DOHH2 (cell line): Measurements from ENCODE around the gene DLK1.

Experiments
- H3F3A ChIP-seq: fragments of 200-600 bp; sonication (generic), shearing (Covaris generic); 2 replicates; pipeline ENCODE4 v1.6.0; 2016; ENCODE audit warnings: antibody characterized with exemption, mild to moderate bottlenecking; ENCODE audit not compliant: control insufficient read depth, insufficient read depth
- H3K27ac ChIP-seq: fragments of 200-600 bp; sonication (generic); 2 replicates; pipeline ENCODE4 v1.5.1; 2014; ENCODE audit warnings: low read depth, mild to moderate bottlenecking, low read length, moderate library complexity
- H3K27me3 ChIP-seq: fragments of 200-600 bp; sonication (generic); 2 replicates; pipeline ENCODE4 v1.6.1; 2014; ENCODE audit warnings: mild to moderate bottlenecking, low read length, mixed read lengths; ENCODE audit not compliant: control insufficient read depth
- H3K36me3 ChIP-seq: fragments of 200-600 bp; sonication (generic); 2 replicates; pipeline ENCODE4 v1.6.1; 2014; ENCODE audit warnings: mild to moderate bottlenecking, low read length, moderate library complexity, mixed read lengths; ENCODE audit not compliant: control insufficient read depth
- H3K4me1 ChIP-seq: fragments of 200-600 bp; sonication (generic); 2 replicates; pipeline ENCODE4 v1.6.1; 2014; ENCODE audit warnings: mild to moderate bottlenecking, low read length, mixed read lengths; ENCODE audit not compliant: control insufficient read depth
- H3K4me2 ChIP-seq: fragments of 200-600 bp; sonication (generic); 2 replicates; pipeline ENCODE4 v1.6.0; 2014; ENCODE audit warnings: mild to moderate bottlenecking, low read length, moderate library complexity
- H3K4me3 ChIP-seq: fragments of 200-600 bp; sonication (generic); 2 replicates; pipeline ENCODE4 v1.5.1; 2014; ENCODE audit warnings: mild to moderate bottlenecking, low read length, mixed read lengths
- H3K79me2 ChIP-seq: fragments of 200-600 bp; sonication (generic); 2 replicates; pipeline ENCODE4 v1.6.1; 2014; ENCODE audit warnings: mild to moderate bottlenecking, low read length, mixed read lengths; ENCODE audit not compliant: control insufficient read depth
- H3K9me2 ChIP-seq: fragments of 200-600 bp; sonication (generic); replicated peaks from 2 replicates; pipeline ENCODE4 v1.6.1; 2014; ENCODE audit warnings: mild to moderate bottlenecking, low read length, mixed read lengths; ENCODE audit not compliant: control insufficient read depth
- H3K9me3 ChIP-seq: fragments of 200-600 bp; sonication (generic); 2 replicates; pipeline ENCODE4 v1.6.1; 2014; ENCODE audit warnings: antibody characterized with exemption, low read length, mixed read lengths; ENCODE audit not compliant: control insufficient read depth, insufficient read depth
- H4K20me1 ChIP-seq: fragments of 200-600 bp; sonication (generic); 2 replicates; pipeline ENCODE4 v1.6.0; 2014; ENCODE audit warnings: low read depth, mild to moderate bottlenecking, antibody characterized with exemption, low read length, moderate library complexity; ENCODE audit not compliant: control insufficient read depth, insufficient read depth
- EZH2phosphoT487 ChIP-seq: fragments of 200-600 bp; sonication (generic); IDR thresholded peaks from 2 replicates; pipeline ENCODE4 v1.6.1; 2017; ENCODE audit warnings: borderline replicate concordance, mild to moderate bottlenecking, antibody characterized with exemption, low read length, moderate library complexity, mixed read lengths
- TF ChIP-seq, protein P1 (sequence below): fragments of 200-600 bp; sonication (generic); IDR thresholded peaks from one replicate; pipeline ENCODE4 v1.5.1; 2014; ENCODE audit warnings: antibody characterized with exemption, mild to moderate bottlenecking, low read depth, low read length; ENCODE audit not compliant: poor library complexity, severe bottlenecking

The DLK1 gene

DNA sequence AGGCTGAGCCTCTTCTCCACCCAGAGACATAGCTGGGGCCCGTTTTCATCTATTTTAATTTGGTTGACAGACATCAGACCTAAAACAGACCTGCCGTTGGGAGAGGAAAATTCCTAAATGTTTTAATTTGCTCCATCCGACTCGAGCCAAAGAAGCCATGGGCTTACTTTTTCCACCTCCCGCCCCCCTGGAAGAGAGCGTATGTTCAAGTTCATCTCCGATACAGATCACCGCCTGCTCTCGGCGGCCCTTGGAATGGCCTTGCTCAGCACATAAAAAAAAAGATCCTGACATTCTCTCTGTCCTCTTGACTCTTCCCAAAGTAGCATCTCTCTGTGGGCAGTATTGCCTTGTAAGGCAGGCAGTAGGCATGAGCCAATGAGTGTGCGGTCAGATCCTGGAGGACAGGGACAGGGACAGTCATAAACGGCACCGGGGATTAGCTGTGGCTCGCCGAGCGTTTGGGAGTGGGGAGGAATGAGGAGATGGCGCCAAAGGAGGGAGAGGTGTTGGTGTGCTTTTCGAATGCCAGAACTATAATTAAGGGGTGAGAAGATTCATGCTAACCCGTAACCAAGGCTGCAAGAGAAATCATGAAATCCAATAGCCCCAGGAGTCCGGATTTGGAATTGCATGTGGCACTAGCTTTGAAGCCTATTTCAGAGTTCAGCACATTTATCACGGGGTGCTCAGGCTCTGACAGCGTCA lies 51.3 kb downstream of the DLK1 start:
- Histone ChIP-seq H4K20me1 (no peaks in the 10 kb centered on the region), H3K27ac (no peak overlapping the region), H3K9me2 (no peaks in the 10 kb centered on the region), H3K9me3 (no peaks in the 10 kb centered on the region), H3K36me3 (no peaks in the 10 kb centered on the region), H3K27me3 (no peaks in the 10 kb centered on the region), H3K4me2 (no peak overlapping the region), H3K4me3 (no peak overlapping the region), H3K4me1 (no peaks in the 10 kb centered on the region), H3K79me2 (no peaks in the 10 kb centered on the region), H3F3A (no peaks in the 10 kb centered on the region)
- TF ChIP-seq EZH2phosphoT487, result no peak
- TF ChIP-seq, protein P1, sequence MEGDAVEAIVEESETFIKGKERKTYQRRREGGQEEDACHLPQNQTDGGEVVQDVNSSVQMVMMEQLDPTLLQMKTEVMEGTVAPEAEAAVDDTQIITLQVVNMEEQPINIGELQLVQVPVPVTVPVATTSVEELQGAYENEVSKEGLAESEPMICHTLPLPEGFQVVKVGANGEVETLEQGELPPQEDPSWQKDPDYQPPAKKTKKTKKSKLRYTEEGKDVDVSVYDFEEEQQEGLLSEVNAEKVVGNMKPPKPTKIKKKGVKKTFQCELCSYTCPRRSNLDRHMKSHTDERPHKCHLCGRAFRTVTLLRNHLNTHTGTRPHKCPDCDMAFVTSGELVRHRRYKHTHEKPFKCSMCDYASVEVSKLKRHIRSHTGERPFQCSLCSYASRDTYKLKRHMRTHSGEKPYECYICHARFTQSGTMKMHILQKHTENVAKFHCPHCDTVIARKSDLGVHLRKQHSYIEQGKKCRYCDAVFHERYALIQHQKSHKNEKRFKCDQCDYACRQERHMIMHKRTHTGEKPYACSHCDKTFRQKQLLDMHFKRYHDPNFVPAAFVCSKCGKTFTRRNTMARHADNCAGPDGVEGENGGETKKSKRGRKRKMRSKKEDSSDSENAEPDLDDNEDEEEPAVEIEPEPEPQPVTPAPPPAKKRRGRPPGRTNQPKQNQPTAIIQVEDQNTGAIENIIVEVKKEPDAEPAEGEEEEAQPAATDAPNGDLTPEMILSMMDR, result no peak

DNA sequence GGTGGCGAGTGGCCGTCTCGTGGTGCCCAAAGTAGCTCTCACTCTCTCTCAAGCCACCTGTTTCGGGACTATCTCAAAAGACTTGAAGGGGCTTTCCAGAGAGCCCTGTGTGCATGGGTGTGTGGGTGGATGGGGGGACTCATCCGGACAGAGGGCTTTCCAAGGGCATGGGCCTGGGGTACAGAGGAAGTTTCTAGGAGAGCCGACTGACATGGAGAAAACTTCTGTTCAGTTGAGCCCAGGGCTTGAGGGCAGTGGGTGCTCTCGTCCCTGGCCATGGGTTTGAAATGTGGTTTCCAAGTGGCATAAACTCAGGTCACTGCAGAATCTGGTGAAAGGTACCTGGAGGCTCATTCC lies 51.8 kb downstream of the DLK1 start:
- no peak overlapping the region for H3K27ac ChIP-seq
- H3K9me2 ChIP-seq, result no peaks in the 10 kb centered on the region
- H3K27me3 ChIP-seq, result no peaks in the 10 kb centered on the region
- H4K20me1 ChIP-seq, result no peaks in the 10 kb centered on the region
- no peaks in the 10 kb centered on the region for H3K79me2 ChIP-seq
- H3K9me3 ChIP-seq, result no peaks in the 10 kb centered on the region
- no peaks in the 10 kb centered on the region for H3K36me3 ChIP-seq
- no peak overlapping the region for H3K4me3 ChIP-seq
- TF ChIP-seq, protein P1, result no peak
- no peak for TF ChIP-seq EZH2phosphoT487
- H3F3A ChIP-seq, result no peaks in the 10 kb centered on the region
- no peak overlapping the region for H3K4me2 ChIP-seq
- H3K4me1 ChIP-seq, result no peaks in the 10 kb centered on the region

DNA sequence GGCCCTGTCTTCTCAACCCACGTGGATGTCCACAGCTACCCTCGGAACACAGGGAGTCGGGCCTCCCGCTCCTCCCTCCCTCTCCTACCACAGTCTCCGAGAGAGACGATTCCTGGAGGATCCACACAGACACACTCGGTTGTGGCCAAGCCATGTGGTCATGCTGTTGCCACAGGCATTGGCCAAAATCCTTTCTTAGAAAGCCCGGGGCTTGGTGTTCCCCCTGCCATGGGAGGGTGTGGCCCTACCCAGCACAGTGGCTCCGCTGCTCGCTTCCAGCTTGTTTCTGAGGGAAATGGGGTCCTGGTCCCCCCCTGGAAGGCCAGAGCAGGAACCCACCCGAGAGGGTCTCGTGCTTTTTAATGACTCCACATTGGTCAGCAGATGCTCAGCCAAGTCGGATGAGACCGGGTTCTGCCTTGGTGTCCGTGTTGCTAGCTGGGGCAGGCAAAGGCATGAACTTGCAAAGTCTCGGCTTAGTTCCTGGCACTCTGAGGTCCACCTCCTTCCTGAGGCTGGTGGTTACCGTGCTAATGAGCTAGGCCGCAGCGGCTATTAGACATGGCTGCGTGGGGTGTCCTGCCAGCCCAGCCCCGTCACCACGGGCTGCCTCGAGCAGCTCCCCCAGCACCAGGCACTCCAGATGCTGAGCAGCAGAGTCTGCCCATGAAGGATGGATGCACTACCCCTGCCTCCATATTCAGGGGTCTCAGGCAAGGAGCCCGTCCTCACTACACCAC lies 52.4 kb downstream of the DLK1 start:
- H4K20me1 ChIP-seq, result no peaks in the 10 kb centered on the region
- no peaks in the 10 kb centered on the region for H3K79me2 ChIP-seq
- H3K36me3 ChIP-seq, result no peaks in the 10 kb centered on the region
- H3K4me3 ChIP-seq, result no peak overlapping the region
- no peaks in the 10 kb centered on the region for H3K9me2 ChIP-seq
- no peak overlapping the region for H3K4me2 ChIP-seq
- H3K27me3 ChIP-seq, result no peaks in the 10 kb centered on the region
- no peaks in the 10 kb centered on the region for H3K4me1 ChIP-seq
- TF ChIP-seq, protein P1, result no peak
- no peak for TF ChIP-seq EZH2phosphoT487
- H3K9me3 ChIP-seq, result no peaks in the 10 kb centered on the region
- no peaks in the 10 kb centered on the region for H3F3A ChIP-seq
- H3K27ac ChIP-seq, result no peak overlapping the region
